H1 (cell line): ENCODE measurements around the gene ARHGEF28. TPM values are rescaled to one million over a fixed set of nuclear protein-coding genes. Genes with fewer than 3 reads are reported as not detected.

Source experiments
- CTCF ChIA-PET: fragments of 300-600 bp; sonication (Branson Sonifier 250); formaldehyde crosslinking; loops from one replicate; lab custom pipeline; 2021; ENCODE audit not compliant: partially characterized antibody; lab: Charles Lee
- POLR2A ChIA-PET: fragments of 300-600 bp; sonication (Branson Sonifier 250); formaldehyde crosslinking; loops from one replicate; lab custom pipeline; 2021; ENCODE audit warnings: inconsistent platforms; ENCODE audit not compliant: partially characterized antibody; lab: Charles Lee
- DNase-seq, 2 experiments: peaks; one replicate each; pipeline versions ENCODE4 v3.0.0 to v3.0.0-alpha.2; 2010 to 2022; ENCODE audit warnings: low spot score in 2 of 2, low read depth in 1 of 2, mixed read lengths in 1 of 2
- FAIRE-seq: peaks from 2 replicates; lab custom pipeline; 2011; peaks lifted over from hg19 to GRCh38; lab: Jason Lieb, UNC
- H2AFZ ChIP-seq: 2 replicates; pipeline ENCODE4 v1.8.1; 2012; ENCODE audit warnings: low read length, inconsistent platforms
- H2AK5ac ChIP-seq: 2 replicates; pipeline ENCODE4 v1.6.1; 2013; ENCODE audit warnings: low read depth, low read length
- H2BK120ac ChIP-seq: replicated peaks from 2 replicates; pipeline ENCODE3; 2013; ENCODE audit warnings: low read depth, low read length, inconsistent platforms
- H2BK12ac ChIP-seq: 2 replicates; pipeline ENCODE4 v1.6.1; 2013; ENCODE audit warnings: low read depth, low read length
- H2BK15ac ChIP-seq: 2 replicates; pipeline ENCODE4 v1.6.1; 2013; ENCODE audit warnings: low read length
- H2BK20ac ChIP-seq: 2 replicates; pipeline ENCODE4 v1.6.1; 2013; ENCODE audit warnings: low read length
- H2BK5ac ChIP-seq: 2 replicates; pipeline ENCODE4 v1.6.1; 2013; ENCODE audit warnings: low read depth, low read length
- H3K14ac ChIP-seq: 2 replicates; pipeline ENCODE4 v1.6.1; 2013; ENCODE audit warnings: inconsistent platforms; ENCODE audit not compliant: insufficient read length
- H3K18ac ChIP-seq: 2 replicates; pipeline ENCODE4 v1.6.1; 2013; ENCODE audit warnings: low read length; ENCODE audit errors: extremely low read depth
- H3K23ac ChIP-seq: 2 replicates; pipeline ENCODE4 v1.6.1; 2013; ENCODE audit warnings: inconsistent platforms; ENCODE audit not compliant: insufficient read length
- H3K23me2 ChIP-seq: 2 replicates; pipeline ENCODE4 v1.6.1; 2013; ENCODE audit warnings: low read depth, low read length
- H3K27ac ChIP-seq: 2 replicates; pipeline ENCODE4 v1.6.1; 2011; ENCODE audit warnings: low read depth, low read length, inconsistent platforms
- H3K27me3 ChIP-seq, 4 experiments: replicated peaks in 1 of 4; 1 replicate in 1 of 4; 2 replicates in 3 of 4; pipeline versions ENCODE4 v1.6.1 to v1.8.1; 2011 to 2013; ENCODE audit warnings: low read length in 3 of 4, mild to moderate bottlenecking in 3 of 4, inconsistent platforms in 2 of 4, mixed read lengths in 2 of 4, moderate library complexity in 1 of 4; ENCODE audit not compliant: control insufficient read depth in 3 of 4, insufficient read depth in 3 of 4; ENCODE audit errors: extremely low read depth in 1 of 4
- H3K36me3 ChIP-seq, 4 experiments: 2 replicates each; pipeline versions ENCODE4 v1.6.1 to v1.8.1; 2011 to 2013; ENCODE audit warnings: mild to moderate bottlenecking in 4 of 4, low read length in 3 of 4, moderate library complexity in 2 of 4, control low read depth in 1 of 4, inconsistent platforms in 1 of 4; ENCODE audit not compliant: insufficient read depth in 4 of 4, control insufficient read depth in 2 of 4
- H3K4ac ChIP-seq: replicated peaks from 2 replicates; pipeline ENCODE3; 2013; ENCODE audit warnings: low read length, low read depth, mixed read lengths, inconsistent platforms; ENCODE audit not compliant: insufficient read length
- H3K4me1 ChIP-seq, 4 experiments: replicated peaks in 1 of 4; 1 replicate in 1 of 4; 2 replicates in 3 of 4; pipeline versions ENCODE4 v1.6.1 to v1.8.1; 2011 to 2013; ENCODE audit warnings: low read length in 3 of 4, inconsistent platforms in 2 of 4, mixed read lengths in 1 of 4; ENCODE audit not compliant: insufficient read depth in 4 of 4, control insufficient read depth in 3 of 4
- H3K4me2 ChIP-seq, 2 experiments: 2 replicates each; pipeline versions ENCODE4 v1.6.1 to v1.8.1; 2011 to 2013; ENCODE audit warnings: low read depth in 2 of 2, low read length in 2 of 2, control low read depth in 1 of 2, inconsistent platforms in 1 of 2, mild to moderate bottlenecking in 1 of 2; ENCODE audit not compliant: insufficient read depth in 1 of 2
- H3K4me3 ChIP-seq, 4 experiments: fragments of 200-600, 300-600 bp in 1 of 4; sonication (generic), shearing (Covaris generic), sonication (Bioruptor Twin) in 1 of 4; 2 replicates each; pipeline versions ENCODE4 v1.5.1 to v1.8.1; 2011 to 2016; ENCODE audit warnings: low read length in 4 of 4, low read depth in 3 of 4, control low read depth in 2 of 4, inconsistent platforms in 2 of 4, mild to moderate bottlenecking in 2 of 4, mixed read lengths in 1 of 4, moderate library complexity in 1 of 4; ENCODE audit not compliant: insufficient read depth in 2 of 4; ENCODE audit errors: extremely low read depth in 1 of 4
- H3K56ac ChIP-seq: replicated peaks from 2 replicates; pipeline ENCODE3; 2013; ENCODE audit warnings: low read depth, mild to moderate bottlenecking, mixed read lengths, low read length, inconsistent platforms; ENCODE audit not compliant: insufficient read length
- H3K79me1 ChIP-seq: 2 replicates; pipeline ENCODE4 v1.6.1; 2013; ENCODE audit warnings: low read depth, low read length, control low read depth
- H3K79me2 ChIP-seq, 2 experiments: 2 replicates each; pipeline versions ENCODE4 v1.6.1 to v1.8.1; 2012 to 2013; ENCODE audit warnings: low read length in 2 of 2, mild to moderate bottlenecking in 2 of 2, inconsistent platforms in 1 of 2; ENCODE audit not compliant: insufficient read depth in 2 of 2, control insufficient read depth in 1 of 2
- H3K9ac ChIP-seq, 4 experiments: replicated peaks in 1 of 4; 1 replicate in 1 of 4; 2 replicates in 3 of 4; pipeline versions ENCODE4 v1.6.1 to v1.8.1; 2011 to 2013; ENCODE audit warnings: low read depth in 3 of 4, low read length in 3 of 4, control low read depth in 2 of 4, mild to moderate bottlenecking in 2 of 4, moderate library complexity in 2 of 4, inconsistent platforms in 1 of 4; ENCODE audit errors: extremely low read depth in 1 of 4
- H3K9me3 ChIP-seq, 2 experiments: 2 replicates each; pipeline versions ENCODE4 v1.6.1 to v1.8.1; 2012 to 2013; ENCODE audit warnings: mild to moderate bottlenecking in 2 of 2, moderate library complexity in 2 of 2, control low read depth in 1 of 2, inconsistent platforms in 1 of 2, low read depth in 1 of 2, low read length in 1 of 2, mixed read lengths in 1 of 2; ENCODE audit not compliant: insufficient read depth in 2 of 2
- H4K20me1 ChIP-seq, 2 experiments: replicated peaks in 1 of 2; 2 replicates each; pipeline versions ENCODE3 to v1.8.1; 2011 to 2013; ENCODE audit warnings: inconsistent platforms in 2 of 2, low read length in 2 of 2, mild to moderate bottlenecking in 1 of 2; ENCODE audit not compliant: insufficient read depth in 2 of 2, control insufficient read depth in 1 of 2
- H4K5ac ChIP-seq: 2 replicates; pipeline ENCODE4 v1.6.1; 2013; ENCODE audit warnings: low read length, low read depth, mixed read lengths, inconsistent platforms; ENCODE audit not compliant: insufficient read length
- H4K8ac ChIP-seq: 2 replicates; pipeline ENCODE4 v1.8.0; 2013; ENCODE audit warnings: mild to moderate bottlenecking, moderate library complexity, low read length, inconsistent platforms; ENCODE audit not compliant: insufficient read depth; ENCODE audit errors: extremely low read depth
- H4K91ac ChIP-seq: replicated peaks from 2 replicates; pipeline ENCODE3; 2013; ENCODE audit warnings: low read length, mixed read lengths, inconsistent platforms; ENCODE audit not compliant: insufficient read length
- WGBS, 2 experiments: shearing (Covaris generic) in 1 of 2; methylation state at CpG; one replicate each; pipeline versions ENCODE4 v1.1.6 to v1.1.7; 2013 to 2015; ENCODE audit warnings: low lambda C conversion rate in 2 of 2, mixed read lengths in 2 of 2, inconsistent platforms in 1 of 2, low coverage in 1 of 2, missing lambda C conversion rate in 1 of 2; ENCODE audit not compliant: insufficient replicate concordance in 2 of 2, insufficient coverage in 1 of 2, insufficient read length in 1 of 2; ENCODE audit errors: extremely low coverage in 1 of 2, missing lambda C conversion rate in 1 of 2; 5-methylcytosine and 5-hydroxymethylcytosine counted together
- polyA plus RNA-seq, 7 experiments: library from polyadenylated mRNA; depleted of rRNA in 3 of 7; stranded (reverse) in 5 of 7; unstranded in 2 of 7; fragments of >200 nt in 5 of 7; fragments of 200-250 nt in 2 of 7; gene quantifications; 1 replicate in 5 of 7; 2 replicates in 1 of 7; 4 replicates in 1 of 7; pipeline versions ENCODE4 v1.2.1 to v1.2.3, GENCODE V29; 2011 to 2013; ENCODE audit warnings: missing spikeins in 2 of 7, mixed read lengths in 2 of 7
- total RNA-seq: library from RNA; stranded (reverse); fragmentation: NEBNext Ultra II Directional; extraction: Animal tissue kit (Norgen Biotek cat#: 25700); gene quantifications from 2 replicates; pipeline ENCODE4 v1.2.1, GENCODE V29; 2021
- TF ChIP-seq, protein P1 (sequence below): IDR thresholded peaks from 2 replicates; pipeline ENCODE4 v1.6.1; 2012; ENCODE audit warnings: low read length, inconsistent platforms

The ARHGEF28 gene
- total and polyA plus RNA-seq, 2 of the 8 experiments (the other 6 are each of a cell fraction or from before 2014, with no cell fraction given), result 0.33 to 1.0 TPM

GRCh38 chr5:73906277-73906676, 280.3 kb downstream of the ARHGEF28 start:
- Histone ChIP-seq H3K36me3 (no peaks in the 10 kb centered on the region), H3K56ac (no peak overlapping the region), H2BK5ac (no peak overlapping the region), H4K20me1 (no peaks in the 10 kb centered on the region), H3K18ac (no peak overlapping the region), H3K9me3 (no peaks in the 10 kb centered on the region), H3K14ac (no peak overlapping the region), H2BK20ac (no peak overlapping the region), H3K27me3 (no peaks in the 10 kb centered on the region), H2AK5ac (no peak overlapping the region)
- POLR2A ChIA-PET, result no interaction called here
- FAIRE-seq, result no peak
- TF ChIP-seq, protein P1, sequence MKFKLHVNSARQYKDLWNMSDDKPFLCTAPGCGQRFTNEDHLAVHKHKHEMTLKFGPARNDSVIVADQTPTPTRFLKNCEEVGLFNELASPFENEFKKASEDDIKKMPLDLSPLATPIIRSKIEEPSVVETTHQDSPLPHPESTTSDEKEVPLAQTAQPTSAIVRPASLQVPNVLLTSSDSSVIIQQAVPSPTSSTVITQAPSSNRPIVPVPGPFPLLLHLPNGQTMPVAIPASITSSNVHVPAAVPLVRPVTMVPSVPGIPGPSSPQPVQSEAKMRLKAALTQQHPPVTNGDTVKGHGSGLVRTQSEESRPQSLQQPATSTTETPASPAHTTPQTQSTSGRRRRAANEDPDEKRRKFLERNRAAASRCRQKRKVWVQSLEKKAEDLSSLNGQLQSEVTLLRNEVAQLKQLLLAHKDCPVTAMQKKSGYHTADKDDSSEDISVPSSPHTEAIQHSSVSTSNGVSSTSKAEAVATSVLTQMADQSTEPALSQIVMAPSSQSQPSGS, result no peak
- TF ChIP-seq, all 59 proteins: peak for 0
- DNase-seq, result no peak
- Histone ChIP-seq H3K27ac (no peak overlapping the region), H3K4me1 (no peaks in the 10 kb centered on the region), H2AFZ (no peak overlapping the region), H4K8ac (no peak overlapping the region; the same call in 1 of the 2 replicates), H3K4me3 (no peak overlapping the region), H2BK120ac (no peak overlapping the region), H3K4me2 (no peak overlapping the region), H3K9ac (no peak overlapping the region), H4K5ac (no peak overlapping the region), H3K79me2 (no peaks in the 10 kb centered on the region), H3K79me1 (no peaks in the 10 kb centered on the region), H3K4ac (no peak overlapping the region), H3K23ac (no peak overlapping the region), H3K23me2 (no peaks in the 10 kb centered on the region), H2BK15ac (no peak overlapping the region), H4K91ac (no peak overlapping the region), H2BK12ac (no peak overlapping the region)
- CTCF ChIA-PET, result interaction anchor here (0.6 to 1.1 kb wide), 3 partner anchors 40 to 739 kb away, joined by 3 to 5 read pairs (median 3); no protein-coding TSS in a partner anchor
- 68% methylated on average over 3 of the region's 3 CpGs; no CpG with 5 or more reads in 1 of the 2 experiments for WGBS, 2 experiments
